H1 (cell line): ENCODE data around the gene LTA. TPM values are rescaled to one million over a fixed set of nuclear protein-coding genes. Genes with fewer than 3 reads are reported as not detected.

Experiments
- CTCF ChIA-PET: fragments of 300-600 bp; sonication (Branson Sonifier 250); formaldehyde crosslinking; loops from one replicate; lab custom pipeline; 2021; ENCODE audit not compliant: partially characterized antibody; lab: Charles Lee
- POLR2A ChIA-PET: fragments of 300-600 bp; sonication (Branson Sonifier 250); formaldehyde crosslinking; loops from one replicate; lab custom pipeline; 2021; ENCODE audit warnings: inconsistent platforms; ENCODE audit not compliant: partially characterized antibody; lab: Charles Lee
- DNase-seq, 2 experiments: peaks; one replicate each; pipeline versions ENCODE4 v3.0.0 to v3.0.0-alpha.2; 2010 to 2022; ENCODE audit warnings: low spot score in 2 of 2, low read depth in 1 of 2, mixed read lengths in 1 of 2
- FAIRE-seq: peaks from 2 replicates; lab custom pipeline; 2011; peaks lifted over from hg19 to GRCh38; lab: Jason Lieb, UNC
- H2AFZ ChIP-seq: 2 replicates; pipeline ENCODE4 v1.8.1; 2012; ENCODE audit warnings: low read length, inconsistent platforms
- H2AK5ac ChIP-seq: 2 replicates; pipeline ENCODE4 v1.6.1; 2013; ENCODE audit warnings: low read depth, low read length
- H2BK120ac ChIP-seq: replicated peaks from 2 replicates; pipeline ENCODE3; 2013; ENCODE audit warnings: low read depth, low read length, inconsistent platforms
- H2BK12ac ChIP-seq: 2 replicates; pipeline ENCODE4 v1.6.1; 2013; ENCODE audit warnings: low read depth, low read length
- H2BK15ac ChIP-seq: 2 replicates; pipeline ENCODE4 v1.6.1; 2013; ENCODE audit warnings: low read length
- H2BK20ac ChIP-seq: 2 replicates; pipeline ENCODE4 v1.6.1; 2013; ENCODE audit warnings: low read length
- H2BK5ac ChIP-seq: 2 replicates; pipeline ENCODE4 v1.6.1; 2013; ENCODE audit warnings: low read depth, low read length
- H3K14ac ChIP-seq: 2 replicates; pipeline ENCODE4 v1.6.1; 2013; ENCODE audit warnings: inconsistent platforms; ENCODE audit not compliant: insufficient read length
- H3K18ac ChIP-seq: 2 replicates; pipeline ENCODE4 v1.6.1; 2013; ENCODE audit warnings: low read length; ENCODE audit errors: extremely low read depth
- H3K23ac ChIP-seq: 2 replicates; pipeline ENCODE4 v1.6.1; 2013; ENCODE audit warnings: inconsistent platforms; ENCODE audit not compliant: insufficient read length
- H3K23me2 ChIP-seq: 2 replicates; pipeline ENCODE4 v1.6.1; 2013; ENCODE audit warnings: low read depth, low read length
- H3K27ac ChIP-seq: 2 replicates; pipeline ENCODE4 v1.6.1; 2011; ENCODE audit warnings: low read depth, low read length, inconsistent platforms
- H3K27me3 ChIP-seq, 4 experiments: replicated peaks in 1 of 4; 1 replicate in 1 of 4; 2 replicates in 3 of 4; pipeline versions ENCODE4 v1.6.1 to v1.8.1; 2011 to 2013; ENCODE audit warnings: low read length in 3 of 4, mild to moderate bottlenecking in 3 of 4, inconsistent platforms in 2 of 4, mixed read lengths in 2 of 4, moderate library complexity in 1 of 4; ENCODE audit not compliant: control insufficient read depth in 3 of 4, insufficient read depth in 3 of 4; ENCODE audit errors: extremely low read depth in 1 of 4
- H3K36me3 ChIP-seq, 4 experiments: 2 replicates each; pipeline versions ENCODE4 v1.6.1 to v1.8.1; 2011 to 2013; ENCODE audit warnings: mild to moderate bottlenecking in 4 of 4, low read length in 3 of 4, moderate library complexity in 2 of 4, control low read depth in 1 of 4, inconsistent platforms in 1 of 4; ENCODE audit not compliant: insufficient read depth in 4 of 4, control insufficient read depth in 2 of 4
- H3K4ac ChIP-seq: replicated peaks from 2 replicates; pipeline ENCODE3; 2013; ENCODE audit warnings: low read length, low read depth, mixed read lengths, inconsistent platforms; ENCODE audit not compliant: insufficient read length
- H3K4me1 ChIP-seq, 4 experiments: replicated peaks in 1 of 4; 1 replicate in 1 of 4; 2 replicates in 3 of 4; pipeline versions ENCODE4 v1.6.1 to v1.8.1; 2011 to 2013; ENCODE audit warnings: low read length in 3 of 4, inconsistent platforms in 2 of 4, mixed read lengths in 1 of 4; ENCODE audit not compliant: insufficient read depth in 4 of 4, control insufficient read depth in 3 of 4
- H3K4me2 ChIP-seq, 2 experiments: 2 replicates each; pipeline versions ENCODE4 v1.6.1 to v1.8.1; 2011 to 2013; ENCODE audit warnings: low read depth in 2 of 2, low read length in 2 of 2, control low read depth in 1 of 2, inconsistent platforms in 1 of 2, mild to moderate bottlenecking in 1 of 2; ENCODE audit not compliant: insufficient read depth in 1 of 2
- H3K4me3 ChIP-seq, 4 experiments: fragments of 200-600, 300-600 bp in 1 of 4; sonication (generic), shearing (Covaris generic), sonication (Bioruptor Twin) in 1 of 4; 2 replicates each; pipeline versions ENCODE4 v1.5.1 to v1.8.1; 2011 to 2016; ENCODE audit warnings: low read length in 4 of 4, low read depth in 3 of 4, control low read depth in 2 of 4, inconsistent platforms in 2 of 4, mild to moderate bottlenecking in 2 of 4, mixed read lengths in 1 of 4, moderate library complexity in 1 of 4; ENCODE audit not compliant: insufficient read depth in 2 of 4; ENCODE audit errors: extremely low read depth in 1 of 4
- H3K56ac ChIP-seq: replicated peaks from 2 replicates; pipeline ENCODE3; 2013; ENCODE audit warnings: low read depth, mild to moderate bottlenecking, mixed read lengths, low read length, inconsistent platforms; ENCODE audit not compliant: insufficient read length
- H3K79me1 ChIP-seq: 2 replicates; pipeline ENCODE4 v1.6.1; 2013; ENCODE audit warnings: low read depth, low read length, control low read depth
- H3K79me2 ChIP-seq, 2 experiments: 2 replicates each; pipeline versions ENCODE4 v1.6.1 to v1.8.1; 2012 to 2013; ENCODE audit warnings: low read length in 2 of 2, mild to moderate bottlenecking in 2 of 2, inconsistent platforms in 1 of 2; ENCODE audit not compliant: insufficient read depth in 2 of 2, control insufficient read depth in 1 of 2
- H3K9ac ChIP-seq, 4 experiments: replicated peaks in 1 of 4; 1 replicate in 1 of 4; 2 replicates in 3 of 4; pipeline versions ENCODE4 v1.6.1 to v1.8.1; 2011 to 2013; ENCODE audit warnings: low read depth in 3 of 4, low read length in 3 of 4, control low read depth in 2 of 4, mild to moderate bottlenecking in 2 of 4, moderate library complexity in 2 of 4, inconsistent platforms in 1 of 4; ENCODE audit errors: extremely low read depth in 1 of 4
- H3K9me3 ChIP-seq, 2 experiments: 2 replicates each; pipeline versions ENCODE4 v1.6.1 to v1.8.1; 2012 to 2013; ENCODE audit warnings: mild to moderate bottlenecking in 2 of 2, moderate library complexity in 2 of 2, control low read depth in 1 of 2, inconsistent platforms in 1 of 2, low read depth in 1 of 2, low read length in 1 of 2, mixed read lengths in 1 of 2; ENCODE audit not compliant: insufficient read depth in 2 of 2
- H4K20me1 ChIP-seq, 2 experiments: replicated peaks in 1 of 2; 2 replicates each; pipeline versions ENCODE3 to v1.8.1; 2011 to 2013; ENCODE audit warnings: inconsistent platforms in 2 of 2, low read length in 2 of 2, mild to moderate bottlenecking in 1 of 2; ENCODE audit not compliant: insufficient read depth in 2 of 2, control insufficient read depth in 1 of 2
- H4K5ac ChIP-seq: 2 replicates; pipeline ENCODE4 v1.6.1; 2013; ENCODE audit warnings: low read length, low read depth, mixed read lengths, inconsistent platforms; ENCODE audit not compliant: insufficient read length
- H4K8ac ChIP-seq: 2 replicates; pipeline ENCODE4 v1.8.0; 2013; ENCODE audit warnings: mild to moderate bottlenecking, moderate library complexity, low read length, inconsistent platforms; ENCODE audit not compliant: insufficient read depth; ENCODE audit errors: extremely low read depth
- H4K91ac ChIP-seq: replicated peaks from 2 replicates; pipeline ENCODE3; 2013; ENCODE audit warnings: low read length, mixed read lengths, inconsistent platforms; ENCODE audit not compliant: insufficient read length
- BCL11A ChIP-seq, 2 experiments: IDR thresholded peaks; one replicate each; pipeline ENCODE4 v1.6.1; 2011; ENCODE audit warnings: low read depth in 2 of 2, low read length in 2 of 2, mild to moderate bottlenecking in 2 of 2
- CBX5 ChIP-seq: fragments of 300-800, 300-1000 bp; sonication (generic); IDR thresholded peaks from 2 replicates; pipeline ENCODE4 v1.7.1; 2016; ENCODE audit warnings: antibody characterized with exemption, low read length, low read depth
- CBX8 ChIP-seq: fragments of 300-800, 300-1000 bp; sonication (generic); IDR thresholded peaks from 2 replicates; pipeline ENCODE4 v1.7.1; 2016; ENCODE audit warnings: low read depth, low read length, borderline replicate concordance
- CHD2 ChIP-seq: IDR thresholded peaks from 2 replicates; pipeline ENCODE4 v1.6.1; 2012; ENCODE audit warnings: low read length, improper control_type of control experiment
- EP300 ChIP-seq, 2 experiments: IDR thresholded peaks; 1 replicate in 1 of 2; 2 replicates in 1 of 2; pipeline ENCODE4 v1.6.1; 2011 to 2012; ENCODE audit warnings: low read depth in 2 of 2, low read length in 2 of 2, mild to moderate bottlenecking in 2 of 2, borderline replicate concordance in 1 of 2, inconsistent platforms in 1 of 2, moderate library complexity in 1 of 2
- EZH2 ChIP-seq: fragments of 200-600 bp; sonication (generic); IDR thresholded peaks from 2 replicates; pipeline ENCODE4 v1.7.1; 2012; ENCODE audit warnings: low read depth, mild to moderate bottlenecking, moderate library complexity, low read length, inconsistent platforms; ENCODE audit not compliant: severe bottlenecking
- HDAC2 ChIP-seq, 2 experiments: fragments of 300-600 bp in 1 of 2; sonication (generic) in 1 of 2; IDR thresholded peaks; 2 replicates each; pipeline ENCODE4 v1.6.1; 2011 to 2012; ENCODE audit warnings: low read depth in 2 of 2, low read length in 2 of 2, mild to moderate bottlenecking in 2 of 2, moderate library complexity in 2 of 2, borderline replicate concordance in 1 of 2, inconsistent platforms in 1 of 2
- JUN ChIP-seq: IDR thresholded peaks from 2 replicates; pipeline ENCODE4 v1.6.1; 2011; ENCODE audit warnings: low read depth, mild to moderate bottlenecking, improper control_type of control experiment, low read length
- KDM5A ChIP-seq: fragments of 200-600 bp; IDR thresholded peaks from 2 replicates; pipeline ENCODE4 v1.7.1; 2012; ENCODE audit warnings: mild to moderate bottlenecking, low read length, inconsistent platforms, mixed read lengths
- MAFK ChIP-seq: IDR thresholded peaks from 2 replicates; pipeline ENCODE4 v1.6.1; 2012; ENCODE audit warnings: low read depth, mild to moderate bottlenecking, improper control_type of control experiment, low read length
- RAD21 ChIP-seq, 2 experiments: IDR thresholded peaks in 1 of 2; conservative IDR thresholded peaks in 1 of 2; 2 replicates each; pipeline ENCODE4 v1.6.1; 2011; ENCODE audit warnings: low read depth in 2 of 2, low read length in 2 of 2, improper control_type of control experiment in 1 of 2, inconsistent platforms in 1 of 2, mild to moderate bottlenecking in 1 of 2, moderate library complexity in 1 of 2
- RNF2 ChIP-seq: fragments of 200-900, 300-1000 bp; sonication (generic); IDR thresholded peaks from 2 replicates; pipeline ENCODE4 v1.7.1; 2016; ENCODE audit warnings: borderline replicate concordance, low read depth, mild to moderate bottlenecking, antibody characterized with exemption, low read length; ENCODE audit not compliant: poor library complexity, severe bottlenecking; ENCODE audit errors: missing control alignments
- RXRA ChIP-seq: IDR thresholded peaks from 2 replicates; pipeline ENCODE4 v1.6.1; 2011; ENCODE audit warnings: low read depth, mild to moderate bottlenecking, low read length, moderate library complexity; ENCODE audit not compliant: insufficient read depth
- polyA plus RNA-seq, 7 experiments: library from polyadenylated mRNA; depleted of rRNA in 3 of 7; stranded (reverse) in 5 of 7; unstranded in 2 of 7; fragments of >200 nt in 5 of 7; fragments of 200-250 nt in 2 of 7; gene quantifications; 1 replicate in 5 of 7; 2 replicates in 1 of 7; 4 replicates in 1 of 7; pipeline versions ENCODE4 v1.2.1 to v1.2.3, GENCODE V29; 2011 to 2013; ENCODE audit warnings: missing spikeins in 2 of 7, mixed read lengths in 2 of 7
- total RNA-seq: library from RNA; stranded (reverse); fragmentation: NEBNext Ultra II Directional; extraction: Animal tissue kit (Norgen Biotek cat#: 25700); gene quantifications from 2 replicates; pipeline ENCODE4 v1.2.1, GENCODE V29; 2021

Gene LTA
- total and polyA plus RNA-seq, 2 of the 8 experiments (the other 6 are each of a cell fraction or from before 2014, with no cell fraction given) = not detected

DNA sequence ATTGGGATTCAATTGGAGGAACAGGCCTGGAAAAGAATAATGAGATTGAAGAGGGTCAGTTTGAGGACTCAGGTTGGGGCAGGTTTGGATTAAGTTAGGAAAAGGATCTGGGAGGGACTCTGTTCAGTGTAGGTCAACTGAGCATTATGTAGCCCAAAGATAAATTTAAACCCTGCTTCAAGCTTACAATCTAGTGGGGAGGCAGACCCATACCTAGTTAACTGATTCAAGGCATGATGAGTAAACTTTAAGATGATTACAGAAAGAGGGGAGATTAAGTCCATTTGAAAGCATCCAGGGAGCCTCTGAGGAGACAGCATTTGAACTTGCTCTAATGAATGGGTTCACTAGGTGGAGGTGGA is 11.4 kb upstream of the LTA start:
- Histone ChIP-seq H3K4ac (no peak overlapping the region), H4K20me1 (no peaks in the 10 kb centered on the region), H2BK15ac (no peak overlapping the region), H3K27ac (no peak overlapping the region), H3K4me1 (no peaks in the 10 kb centered on the region), H3K4me2 (no peak overlapping the region), H2AK5ac (no peak overlapping the region), H2BK5ac (no peak overlapping the region), H3K36me3 (peaks cover 2 to 15% (median 5%) of the 10 kb centered on the region in 4 experiments; a peak in 5 of 8 replicates), H3K14ac (no peak overlapping the region), H3K23me2 (no peaks in the 10 kb centered on the region), H3K79me1 (no peaks in the 10 kb centered on the region), H3K9me3 (no peaks in the 10 kb centered on the region), H2AFZ (no peak overlapping the region), H3K9ac (no peak overlapping the region), H3K23ac (no peak overlapping the region), H2BK20ac (no peak overlapping the region), H4K91ac (no peak overlapping the region), H3K79me2 (no peaks in the 10 kb centered on the region), H3K27me3 (no peaks in the 10 kb centered on the region), H3K4me3 (no peak overlapping the region), H3K18ac (no peak overlapping the region), H4K8ac (no peak overlapping the region), H3K56ac (no peak overlapping the region), H2BK12ac (no peak overlapping the region), H2BK120ac (no peak overlapping the region), H4K5ac (no peak overlapping the region)
- ChIA-PET CTCF (interaction anchor here (2.3 to 24.7 kb wide), 2 partner anchors 14 to 41 kb away, joined by 5 to 613 read pairs; partner anchors contain the start of genes ATP6V1G2 and NCR3), POLR2A (interaction anchor here (1.1 to 10.9 kb wide), 4 partner anchors 11 to 21 kb away, joined by 3 to 110 read pairs (median 6); partner anchors contain the start of genes DDX39B, LTB and TNF)
- FAIRE-seq (no peak), DNase-seq (no peak)
- TF ChIP-seq RNF2 (no peak), EP300 (IDR thresholded peaks at IDR 0.05; ENCODE audit: borderline replicate concordance in 1 of 2, low read depth in 2 of 2, low read length in 2 of 2) (no peak), EZH2 (no peak), CBX8 (no peak), CBX5 (no peak), RXRA (no peak), KDM5A (no peak), RAD21 (IDR thresholded peaks at IDR 0.05 in 1 of 2, conservative IDR thresholded peaks at IDR 0.05 in 1 of 2; ENCODE audit: low read depth in 2 of 2, low read length in 2 of 2) (no peak), BCL11A (IDR thresholded peaks at IDR 0.05; ENCODE audit: low read depth in 2 of 2, low read length in 2 of 2) (no peak), HDAC2 (IDR thresholded peaks at IDR 0.05; ENCODE audit: borderline replicate concordance in 1 of 2, low read depth in 2 of 2, low read length in 2 of 2) (no peak), JUN (no peak), CHD2 (no peak), MAFK (no peak)
